SK-N-SH treated with all-trans-retinoic acid at 6 μM for 48 hours (cell line): Measurements from ENCODE around the gene CD38.

Source experiments
- ATAC-seq: fragments of 200-7000 bp; cut with Tn5 transposase; 3 replicates; pipeline ENCODE4 v1.9.1; 2020; ENCODE audit warnings: mild to moderate bottlenecking, moderate library complexity
- ARNTL ChIP-seq: fragments of 450-650 bp; formaldehyde crosslinking; IDR thresholded peaks from 2 replicates; pipeline ENCODE4 v1.5.0; 2020; ENCODE audit warnings: low read depth, mild to moderate bottlenecking, moderate library complexity, borderline replicate concordance
- BACH2 ChIP-seq: fragments of 250-450 bp; sonication (Bioruptor Pico); IDR thresholded peaks from 2 replicates; pipeline ENCODE4 v1.9.0; 2021; ENCODE audit warnings: mild to moderate bottlenecking, borderline replicate concordance
- CSDC2 ChIP-seq: fragments of 250-450 bp; sonication (Bioruptor Pico); IDR thresholded peaks from 2 replicates; pipeline ENCODE4 v1.5.0; 2020; ENCODE audit warnings: mild to moderate bottlenecking, moderate library complexity
- ESRRG ChIP-seq: fragments of 250-450 bp; sonication (Bioruptor Pico); IDR thresholded peaks from 2 replicates; pipeline ENCODE4 v1.6.1; 2021; ENCODE audit warnings: mild to moderate bottlenecking
- GLIS3 ChIP-seq: fragments of 250-450 bp; sonication (Bioruptor Pico); IDR thresholded peaks from 2 replicates; pipeline ENCODE4 v1.5.0; 2020; ENCODE audit warnings: mild to moderate bottlenecking, moderate library complexity
- ISL1 ChIP-seq: fragments of 250-450 bp; sonication (Bioruptor Pico); IDR thresholded peaks from 2 replicates; pipeline ENCODE4 v2.1.2; 2022; ENCODE audit warnings: mild to moderate bottlenecking, moderate library complexity
- OSR1 ChIP-seq: fragments of 250-450 bp; sonication (Bioruptor Pico); IDR thresholded peaks from 2 replicates; pipeline ENCODE4 v1.8.0; 2022; ENCODE audit warnings: moderate library complexity, mild to moderate bottlenecking, inconsistent platforms
- PATZ1 ChIP-seq: fragments of 250-450 bp; sonication (Bioruptor Pico); IDR thresholded peaks from 2 replicates; pipeline ENCODE4 v1.8.0; 2020; ENCODE audit warnings: mild to moderate bottlenecking, moderate library complexity, borderline replicate concordance
- SNAI2 ChIP-seq: fragments of 250-450 bp; sonication (Bioruptor Pico); IDR thresholded peaks from 2 replicates; pipeline ENCODE4 v1.5.0; 2020; ENCODE audit warnings: mild to moderate bottlenecking, moderate library complexity
- TCF4 ChIP-seq: fragments of 250-450 bp; sonication (Bioruptor Pico); IDR thresholded peaks from 2 replicates; pipeline ENCODE4 v1.8.0; 2021; ENCODE audit warnings: mild to moderate bottlenecking, moderate library complexity, borderline replicate concordance
- ZC3H10 ChIP-seq: fragments of 250-450 bp; sonication (Bioruptor Pico); IDR thresholded peaks from 2 replicates; pipeline ENCODE4 v1.5.1; 2021; ENCODE audit warnings: mild to moderate bottlenecking, moderate library complexity
- ZFP3 ChIP-seq: fragments of 250-450 bp; sonication (Bioruptor Pico); IDR thresholded peaks from 2 replicates; pipeline ENCODE4 v1.5.0; 2020; ENCODE audit warnings: mild to moderate bottlenecking, moderate library complexity
- ZFP30 ChIP-seq: fragments of 450-650 bp; formaldehyde crosslinking; IDR thresholded peaks from 2 replicates; pipeline ENCODE4 v1.5.0; 2022; ENCODE audit warnings: mild to moderate bottlenecking, moderate library complexity
- ZNF565 ChIP-seq: fragments of 450-650 bp; formaldehyde crosslinking; conservative IDR thresholded peaks from 2 replicates; pipeline ENCODE4 v1.5.0; 2020; ENCODE audit warnings: low read depth, mild to moderate bottlenecking, moderate library complexity
- ZNF8 ChIP-seq: fragments of 450-650 bp; formaldehyde crosslinking; IDR thresholded peaks from 2 replicates; pipeline ENCODE4 v1.5.0; 2020; ENCODE audit warnings: mild to moderate bottlenecking, moderate library complexity
- TF ChIP-seq, protein P1 (sequence below): fragments of 250-450 bp; sonication (Bioruptor Pico); IDR thresholded peaks from 2 replicates; pipeline ENCODE4 v1.5.0; 2020; ENCODE audit warnings: mild to moderate bottlenecking, moderate library complexity
- TF ChIP-seq, protein P2 (sequence below): fragments of 250-450 bp; sonication (Bioruptor Pico); IDR thresholded peaks from 2 replicates; pipeline ENCODE4 v1.5.1; 2020; ENCODE audit warnings: low read depth, mild to moderate bottlenecking, moderate library complexity
- TF ChIP-seq, protein P3 (sequence below): fragments of 250-450 bp; sonication (Bioruptor Pico); IDR thresholded peaks from 2 replicates; pipeline ENCODE4 v1.5.1; 2021; ENCODE audit warnings: mild to moderate bottlenecking, moderate library complexity

The CD38 gene

DNA sequence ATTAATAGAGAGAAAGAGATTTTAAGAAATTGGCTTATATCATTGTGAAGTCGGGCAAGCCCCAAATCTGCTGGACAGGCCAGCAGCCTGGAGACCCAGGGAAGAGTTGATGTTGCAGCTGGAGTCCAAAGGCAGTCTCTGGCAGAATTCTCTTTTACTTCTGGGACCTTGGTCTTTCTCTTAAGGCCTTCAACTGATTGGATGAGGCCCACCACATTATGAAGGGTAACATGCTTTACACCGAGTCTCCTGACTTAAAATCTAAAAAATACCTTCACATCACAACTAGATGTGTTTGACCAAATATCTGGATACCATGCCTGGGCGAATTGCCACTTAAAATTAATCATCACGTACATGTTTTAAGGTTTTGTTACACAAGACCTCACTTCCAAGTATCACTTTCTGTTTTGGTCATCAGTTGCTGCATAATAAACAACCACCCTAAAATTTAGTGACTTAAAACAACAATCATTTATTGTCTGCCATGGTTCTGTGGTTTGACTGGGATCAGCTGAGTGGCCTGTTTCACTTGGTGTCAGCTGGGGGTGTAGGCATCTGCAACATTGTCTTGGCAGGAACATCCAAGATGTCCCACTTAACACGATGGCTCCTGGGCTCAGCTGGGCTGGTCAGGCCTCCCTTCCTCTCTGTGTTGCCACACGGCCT lies 3.4 kb downstream of the CD38 start:
- no peak for ATAC-seq
- no peak for TF ChIP-seq OSR1 (CRISPR knock-in tag)
- TF ChIP-seq, protein P1, sequence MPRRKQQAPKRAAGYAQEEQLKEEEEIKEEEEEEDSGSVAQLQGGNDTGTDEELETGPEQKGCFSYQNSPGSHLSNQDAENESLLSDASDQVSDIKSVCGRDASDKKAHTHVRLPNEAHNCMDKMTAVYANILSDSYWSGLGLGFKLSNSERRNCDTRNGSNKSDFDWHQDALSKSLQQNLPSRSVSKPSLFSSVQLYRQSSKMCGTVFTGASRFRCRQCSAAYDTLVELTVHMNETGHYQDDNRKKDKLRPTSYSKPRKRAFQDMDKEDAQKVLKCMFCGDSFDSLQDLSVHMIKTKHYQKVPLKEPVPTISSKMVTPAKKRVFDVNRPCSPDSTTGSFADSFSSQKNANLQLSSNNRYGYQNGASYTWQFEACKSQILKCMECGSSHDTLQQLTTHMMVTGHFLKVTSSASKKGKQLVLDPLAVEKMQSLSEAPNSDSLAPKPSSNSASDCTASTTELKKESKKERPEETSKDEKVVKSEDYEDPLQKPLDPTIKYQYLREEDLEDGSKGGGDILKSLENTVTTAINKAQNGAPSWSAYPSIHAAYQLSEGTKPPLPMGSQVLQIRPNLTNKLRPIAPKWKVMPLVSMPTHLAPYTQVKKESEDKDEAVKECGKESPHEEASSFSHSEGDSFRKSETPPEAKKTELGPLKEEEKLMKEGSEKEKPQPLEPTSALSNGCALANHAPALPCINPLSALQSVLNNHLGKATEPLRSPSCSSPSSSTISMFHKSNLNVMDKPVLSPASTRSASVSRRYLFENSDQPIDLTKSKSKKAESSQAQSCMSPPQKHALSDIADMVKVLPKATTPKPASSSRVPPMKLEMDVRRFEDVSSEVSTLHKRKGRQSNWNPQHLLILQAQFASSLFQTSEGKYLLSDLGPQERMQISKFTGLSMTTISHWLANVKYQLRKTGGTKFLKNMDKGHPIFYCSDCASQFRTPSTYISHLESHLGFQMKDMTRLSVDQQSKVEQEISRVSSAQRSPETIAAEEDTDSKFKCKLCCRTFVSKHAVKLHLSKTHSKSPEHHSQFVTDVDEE (CRISPR knock-in tag), result no peak
- no peak for TF ChIP-seq ZNF565 (CRISPR knock-in tag)
- TF ChIP-seq ISL1 (CRISPR knock-in tag), result no peak
- TF ChIP-seq, protein P2, sequence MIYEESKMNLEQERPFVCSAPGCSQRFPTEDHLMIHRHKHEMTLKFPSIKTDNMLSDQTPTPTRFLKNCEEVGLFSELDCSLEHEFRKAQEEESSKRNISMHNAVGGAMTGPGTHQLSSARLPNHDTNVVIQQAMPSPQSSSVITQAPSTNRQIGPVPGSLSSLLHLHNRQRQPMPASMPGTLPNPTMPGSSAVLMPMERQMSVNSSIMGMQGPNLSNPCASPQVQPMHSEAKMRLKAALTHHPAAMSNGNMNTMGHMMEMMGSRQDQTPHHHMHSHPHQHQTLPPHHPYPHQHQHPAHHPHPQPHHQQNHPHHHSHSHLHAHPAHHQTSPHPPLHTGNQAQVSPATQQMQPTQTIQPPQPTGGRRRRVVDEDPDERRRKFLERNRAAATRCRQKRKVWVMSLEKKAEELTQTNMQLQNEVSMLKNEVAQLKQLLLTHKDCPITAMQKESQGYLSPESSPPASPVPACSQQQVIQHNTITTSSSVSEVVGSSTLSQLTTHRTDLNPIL (CRISPR knock-in tag), result no peak
- no peak for TF ChIP-seq ESRRG (CRISPR knock-in tag)
- no peak for TF ChIP-seq TCF4 (CRISPR knock-in tag)
- TF ChIP-seq PATZ1 (CRISPR knock-in tag), result no peak
- TF ChIP-seq, protein P3, sequence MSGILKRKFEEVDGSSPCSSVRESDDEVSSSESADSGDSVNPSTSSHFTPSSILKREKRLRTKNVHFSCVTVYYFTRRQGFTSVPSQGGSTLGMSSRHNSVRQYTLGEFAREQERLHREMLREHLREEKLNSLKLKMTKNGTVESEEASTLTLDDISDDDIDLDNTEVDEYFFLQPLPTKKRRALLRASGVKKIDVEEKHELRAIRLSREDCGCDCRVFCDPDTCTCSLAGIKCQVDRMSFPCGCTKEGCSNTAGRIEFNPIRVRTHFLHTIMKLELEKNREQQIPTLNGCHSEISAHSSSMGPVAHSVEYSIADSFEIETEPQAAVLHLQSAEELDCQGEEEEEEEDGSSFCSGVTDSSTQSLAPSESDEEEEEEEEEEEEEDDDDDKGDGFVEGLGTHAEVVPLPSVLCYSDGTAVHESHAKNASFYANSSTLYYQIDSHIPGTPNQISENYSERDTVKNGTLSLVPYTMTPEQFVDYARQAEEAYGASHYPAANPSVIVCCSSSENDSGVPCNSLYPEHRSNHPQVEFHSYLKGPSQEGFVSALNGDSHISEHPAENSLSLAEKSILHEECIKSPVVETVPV, result no peak
- no peak for TF ChIP-seq GLIS3
- TF ChIP-seq ZNF8 (CRISPR knock-in tag), result no peak
- no peak for TF ChIP-seq ARNTL (CRISPR knock-in tag)
- TF ChIP-seq ZFP3 (CRISPR knock-in tag), result no peak
- no peak for TF ChIP-seq CSDC2 (CRISPR knock-in tag)
- TF ChIP-seq BACH2 (CRISPR knock-in tag), result no peak
- no peak for TF ChIP-seq ZC3H10 (CRISPR knock-in tag)

DNA sequence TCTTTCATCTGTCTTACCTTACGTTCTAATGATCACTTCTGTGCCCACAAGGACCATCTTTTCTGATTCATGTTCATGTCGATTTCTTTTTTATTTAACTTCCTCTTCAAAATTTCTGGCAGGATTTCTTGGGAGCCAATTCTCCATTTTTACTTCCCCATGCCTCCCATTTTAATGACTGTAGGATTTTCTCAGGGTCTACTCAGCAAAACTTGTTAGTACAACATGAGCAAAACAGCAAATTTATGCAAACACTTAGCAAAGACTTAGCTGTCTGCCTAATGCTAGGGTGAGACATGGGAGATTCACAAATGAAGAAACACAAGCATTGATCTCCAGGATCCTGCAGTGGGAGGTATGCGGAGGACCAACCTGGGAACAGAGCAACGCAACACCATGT lies 5.5 kb downstream of the CD38 start:
- no peak for ATAC-seq
- TF ChIP-seq BACH2 (CRISPR knock-in tag) (no peak), ZC3H10 (CRISPR knock-in tag) (no peak), ZFP30 (CRISPR knock-in tag) (no peak), SNAI2 (CRISPR knock-in tag) (no peak), ISL1 (CRISPR knock-in tag) (no peak), ZFP3 (CRISPR knock-in tag) (no peak), OSR1 (CRISPR knock-in tag) (no peak)
- TF ChIP-seq, protein P3, result no peak
- TF ChIP-seq, protein P1 (CRISPR knock-in tag), result no peak
- TF ChIP-seq, protein P2 (CRISPR knock-in tag), result no peak
- TF ChIP-seq, all 23 proteins: peak for 0
